IPS-11a (cell line): Measurements from ENCODE around the gene RERE.
"Not testable (repeated sequence)": the region's sequence is repeated elsewhere in the genome, so short reads cannot be mapped to it uniquely, and the experiment has no call there.

Experiments
- H3K4me3 ChIP-seq: one replicate; pipeline ENCODE4 v1.5.1; 2013; ENCODE audit warnings: low read depth, low read length, control low read depth

The RERE gene

DNA sequence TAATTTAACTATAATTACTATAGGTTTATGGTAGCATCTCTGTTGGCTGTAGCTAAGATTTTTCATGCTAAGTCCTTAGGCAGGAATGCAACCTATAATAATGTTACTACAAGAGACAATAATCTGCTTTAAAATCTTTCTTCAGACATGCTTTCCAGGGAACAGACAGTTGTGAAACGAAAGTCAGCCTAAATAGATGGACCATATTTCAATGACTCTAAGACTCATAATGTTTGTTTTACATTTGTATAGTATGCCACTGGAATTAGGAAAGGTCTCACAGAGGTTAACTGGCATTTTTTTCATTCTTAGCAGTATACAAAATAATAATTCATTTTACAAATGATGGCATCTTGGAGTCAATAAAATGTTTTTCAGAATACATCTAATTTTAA is 8.1 kb downstream of the RERE start:
- H3K4me3 ChIP-seq, result no peak overlapping the region

DNA sequence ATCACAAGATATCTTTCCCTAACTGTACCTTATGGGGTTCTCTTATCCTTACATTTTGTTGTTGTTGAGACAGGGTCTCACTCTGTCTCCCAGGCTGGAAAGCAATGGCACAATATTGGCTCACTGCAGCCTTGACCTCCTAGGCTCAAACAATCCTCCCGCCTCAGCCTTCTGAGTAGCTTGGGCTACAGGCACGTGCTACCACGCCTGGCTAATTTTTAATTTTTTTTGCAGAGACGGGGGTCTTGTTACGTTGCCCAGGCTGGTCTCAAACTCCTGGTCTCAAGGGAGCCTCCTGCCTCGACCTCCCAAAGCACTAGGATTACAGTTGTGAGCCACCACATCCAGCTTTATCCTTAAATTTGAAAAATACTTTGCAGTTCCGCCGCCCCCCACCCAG is 10.4 kb downstream of the RERE start:
- no peak overlapping the region for H3K4me3 ChIP-seq

DNA sequence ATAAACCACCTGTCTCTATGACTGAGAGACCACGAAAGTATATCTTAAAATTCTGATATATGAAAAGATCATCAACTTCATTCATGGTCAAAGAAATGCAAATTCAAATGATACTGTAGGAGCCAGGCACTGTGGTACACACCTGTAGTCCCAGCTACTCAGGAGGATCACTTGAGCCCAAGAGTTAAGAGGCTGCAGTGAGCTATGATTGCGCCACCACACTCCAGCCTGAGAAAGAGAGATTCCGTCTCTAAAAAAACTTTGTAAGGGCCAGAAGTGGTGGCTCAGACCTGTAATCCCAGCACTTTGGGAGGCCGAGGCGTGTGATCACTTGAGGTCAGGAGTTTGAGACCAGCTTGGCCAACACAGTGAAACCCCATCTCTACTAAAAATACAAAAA is 17.0 kb downstream of the RERE start:
- H3K4me3 ChIP-seq, result no peak overlapping the region

DNA sequence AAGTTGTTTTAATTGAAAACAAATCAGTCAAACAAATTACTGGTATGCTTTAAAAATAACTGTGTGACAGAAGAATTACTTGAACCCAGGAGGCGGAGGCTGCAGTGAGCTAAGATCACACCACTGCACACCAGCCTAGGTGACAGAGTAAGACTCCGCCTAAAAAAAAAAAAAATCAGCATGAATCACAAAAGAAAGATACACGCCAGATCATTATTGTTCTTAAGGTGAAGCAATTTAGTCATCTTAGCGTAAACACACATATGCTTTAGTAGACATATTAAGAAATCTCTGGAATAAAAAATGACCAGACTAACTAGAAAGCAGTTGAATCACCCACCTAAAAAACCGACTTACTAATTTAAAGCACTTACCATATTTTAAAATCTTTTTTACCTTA is 20.2 kb downstream of the RERE start:
- H3K4me3 ChIP-seq, result no peak overlapping the region

DNA sequence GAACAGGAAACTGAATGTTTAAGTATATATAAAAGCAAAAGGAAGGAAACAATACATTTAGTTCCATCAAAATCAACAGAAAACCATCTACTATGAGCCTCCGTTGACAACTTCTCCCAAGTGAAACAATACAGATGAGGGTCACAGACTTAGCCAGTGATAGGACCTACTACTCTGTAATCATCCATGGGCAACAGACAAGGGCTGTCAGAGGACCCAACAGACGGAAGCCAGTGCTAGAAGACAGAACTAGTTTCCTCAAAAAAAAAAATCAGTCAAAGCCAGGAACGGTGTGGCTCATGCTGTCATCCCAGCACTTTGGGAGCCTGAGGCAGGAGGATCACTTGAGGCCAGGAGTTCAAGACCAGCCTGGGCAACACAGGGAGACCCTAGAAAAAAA is 20.6 kb downstream of the RERE start:
- H3K4me3 ChIP-seq, result no peak overlapping the region

DNA sequence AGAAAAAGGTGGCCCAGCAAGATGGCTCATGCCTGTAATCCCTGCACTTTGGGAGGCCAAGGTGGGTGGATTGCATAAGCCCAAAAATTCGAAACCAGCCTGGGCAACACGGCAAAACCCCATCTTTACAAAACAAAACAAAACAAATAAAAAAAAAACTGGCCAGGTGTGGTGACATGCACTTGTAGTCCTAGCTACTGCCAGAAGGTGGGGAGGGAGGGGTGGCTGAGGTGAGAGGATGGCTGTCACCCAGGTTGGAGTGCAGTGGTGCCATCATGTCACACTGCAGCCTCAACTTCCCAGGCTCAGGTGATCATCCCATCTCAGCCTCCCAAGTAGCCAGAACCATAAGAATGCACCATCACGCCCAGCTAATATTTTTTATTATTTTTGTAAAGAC is 22.8 kb downstream of the RERE start:
- no peak overlapping the region for H3K4me3 ChIP-seq

DNA sequence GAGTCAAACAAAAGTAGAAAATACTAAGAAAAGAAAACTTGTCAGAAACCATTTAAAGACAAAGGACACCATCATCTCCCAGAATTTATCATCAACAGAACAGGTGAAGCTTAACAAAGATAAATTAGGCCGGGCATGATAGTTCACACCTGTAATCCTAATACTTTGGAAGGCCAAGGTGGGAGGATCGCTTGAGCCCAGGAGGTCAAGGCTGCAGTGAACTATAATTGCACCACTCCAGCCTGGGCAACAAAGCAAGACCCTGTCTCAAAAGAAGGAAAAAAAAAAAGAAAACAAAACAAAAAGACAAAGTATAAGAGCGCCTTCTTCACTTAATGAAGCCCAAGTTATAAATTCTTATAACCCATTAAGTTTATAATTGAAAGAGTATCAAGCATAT is 25.6 kb downstream of the RERE start:
- H3K4me3 ChIP-seq, result no peak overlapping the region

DNA sequence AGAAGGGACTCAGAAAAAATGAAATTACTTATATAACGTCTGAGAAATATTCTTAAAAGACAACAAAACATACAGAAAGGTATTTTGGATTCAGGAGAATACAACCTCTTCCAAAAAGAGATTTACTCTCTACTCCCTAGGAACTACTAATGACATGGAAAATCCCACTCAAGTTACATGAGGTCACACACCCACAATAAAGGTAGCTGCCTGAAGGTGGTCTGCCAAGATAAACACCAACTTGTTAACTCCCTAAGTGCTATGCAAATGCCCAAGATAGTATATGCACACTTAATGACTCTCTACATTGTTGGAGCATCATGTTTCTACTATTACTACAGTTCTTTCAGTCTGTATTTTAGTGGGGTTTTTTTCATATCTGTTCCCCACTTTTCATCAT is 26.5 kb downstream of the RERE start:
- no peak overlapping the region for H3K4me3 ChIP-seq

DNA sequence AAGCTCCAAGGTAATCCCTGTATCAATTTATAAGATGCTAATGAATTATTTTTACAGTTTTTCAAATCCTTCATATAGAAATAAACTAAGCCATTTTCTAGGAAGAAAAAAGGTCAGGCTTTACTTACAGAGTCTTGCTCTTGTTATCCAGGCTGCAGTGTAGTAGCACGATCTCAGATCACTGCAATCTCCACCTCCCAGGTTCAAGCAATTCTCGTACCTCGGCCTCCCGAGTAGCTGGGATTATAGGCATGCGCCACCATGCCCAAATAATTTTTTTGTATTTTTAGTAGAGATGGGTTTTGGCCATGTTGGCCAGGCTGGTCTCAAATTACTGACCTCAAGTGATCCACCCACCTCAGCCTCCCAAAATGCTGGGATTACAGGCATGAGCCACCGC is 27.0 kb downstream of the RERE start:
- H3K4me3 ChIP-seq, result no peak overlapping the region

DNA sequence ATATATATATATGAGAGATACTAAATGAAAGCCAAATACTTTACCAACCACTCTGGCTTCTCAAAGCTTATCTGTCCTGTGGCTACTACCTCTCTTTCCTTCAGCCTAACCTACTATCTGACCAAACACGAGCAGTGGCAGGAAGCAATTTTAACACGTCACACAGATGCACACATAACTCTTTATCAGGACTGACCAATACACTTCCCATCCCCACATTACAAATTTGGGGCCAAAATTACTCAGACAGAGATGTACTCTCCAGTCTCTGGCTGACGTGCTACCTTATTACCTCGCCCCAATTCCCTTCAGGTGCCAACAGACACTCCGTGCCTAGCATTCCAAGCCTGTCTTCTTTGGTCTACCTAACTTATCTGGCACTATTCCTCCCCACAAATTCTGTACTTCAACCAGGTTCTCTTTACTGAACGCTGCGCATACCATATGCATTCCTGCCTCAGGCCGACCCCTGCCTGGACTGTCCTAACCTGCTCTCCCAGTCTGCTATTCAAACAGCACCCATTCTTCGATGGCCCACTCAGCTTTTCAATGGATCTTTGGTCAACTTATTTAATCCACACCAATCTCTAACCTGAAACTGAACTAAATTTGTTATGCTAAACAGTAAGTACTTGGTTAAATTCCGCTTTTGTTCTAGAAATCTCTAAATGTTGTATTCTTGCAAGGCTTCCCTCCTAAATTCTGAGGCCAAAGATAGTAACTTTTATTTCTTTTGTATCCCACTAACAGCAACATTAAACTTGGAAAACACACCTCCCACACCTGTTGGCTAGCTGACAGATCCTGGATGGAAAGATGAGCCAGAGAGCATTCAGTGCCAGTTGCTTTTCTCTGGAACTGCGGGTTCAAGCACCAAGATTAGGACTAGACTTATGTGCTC is 27.9 kb downstream of the RERE start:
- no peak overlapping the region for H3K4me3 ChIP-seq

DNA sequence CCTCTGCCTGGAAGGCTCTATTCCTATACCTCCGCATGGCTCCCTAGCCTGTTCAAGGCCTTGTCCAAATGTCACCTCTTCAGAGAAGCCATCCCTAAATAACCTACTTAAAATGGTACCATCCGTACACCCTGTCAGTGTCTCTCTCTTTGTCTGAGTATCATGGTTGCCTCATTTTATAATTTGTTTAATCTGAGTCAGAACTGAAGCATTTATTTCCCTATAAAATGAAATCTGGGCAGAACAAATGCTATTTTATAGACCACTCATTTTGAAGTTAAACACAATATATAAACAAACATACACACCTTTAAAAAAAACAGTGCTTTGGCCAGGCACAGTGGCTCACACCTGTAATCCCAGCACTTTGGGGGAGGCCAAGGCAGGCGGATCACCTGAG is 30.2 kb downstream of the RERE start:
- no peak overlapping the region for H3K4me3 ChIP-seq

DNA sequence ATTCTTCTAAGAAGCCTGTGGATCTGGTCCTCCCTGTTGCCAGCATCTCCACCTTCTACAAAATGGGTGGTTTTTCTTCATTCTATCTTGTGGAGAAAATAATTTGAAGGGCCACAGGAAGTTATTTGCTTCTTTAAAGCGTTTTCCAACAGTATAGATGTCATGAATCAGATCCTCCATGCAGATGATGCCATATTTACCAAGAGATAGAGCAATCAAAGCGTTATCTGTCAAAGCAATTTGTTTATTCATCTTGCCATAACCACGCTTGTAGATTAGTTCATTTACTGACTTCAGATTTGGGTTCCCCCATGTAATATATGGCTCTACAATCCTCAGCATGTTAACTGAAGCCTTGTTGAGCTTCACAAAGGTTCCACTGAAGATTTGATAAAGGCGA is 31.2 kb downstream of the RERE start:
- H3K4me3 ChIP-seq, result not testable (repeated sequence)

DNA sequence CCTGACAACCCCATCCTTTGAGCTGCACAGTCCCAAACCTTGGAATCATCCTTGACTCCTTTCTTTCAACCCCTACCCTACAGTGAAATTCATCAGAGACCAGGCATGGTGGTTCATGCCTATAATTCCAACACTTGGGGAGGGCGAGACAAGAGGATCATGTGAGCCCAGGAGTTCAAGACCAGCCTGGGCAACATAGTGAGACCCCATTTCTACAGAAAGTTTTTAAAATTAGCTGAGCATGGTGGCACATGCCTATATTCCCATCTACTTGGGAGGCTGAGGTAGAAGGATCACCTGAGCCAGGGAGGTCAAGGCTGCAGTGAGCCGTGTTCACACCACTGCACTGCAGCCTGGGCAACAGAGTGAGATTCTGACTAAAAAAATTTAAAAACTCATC is 34.5 kb downstream of the RERE start:
- no peak overlapping the region for H3K4me3 ChIP-seq

DNA sequence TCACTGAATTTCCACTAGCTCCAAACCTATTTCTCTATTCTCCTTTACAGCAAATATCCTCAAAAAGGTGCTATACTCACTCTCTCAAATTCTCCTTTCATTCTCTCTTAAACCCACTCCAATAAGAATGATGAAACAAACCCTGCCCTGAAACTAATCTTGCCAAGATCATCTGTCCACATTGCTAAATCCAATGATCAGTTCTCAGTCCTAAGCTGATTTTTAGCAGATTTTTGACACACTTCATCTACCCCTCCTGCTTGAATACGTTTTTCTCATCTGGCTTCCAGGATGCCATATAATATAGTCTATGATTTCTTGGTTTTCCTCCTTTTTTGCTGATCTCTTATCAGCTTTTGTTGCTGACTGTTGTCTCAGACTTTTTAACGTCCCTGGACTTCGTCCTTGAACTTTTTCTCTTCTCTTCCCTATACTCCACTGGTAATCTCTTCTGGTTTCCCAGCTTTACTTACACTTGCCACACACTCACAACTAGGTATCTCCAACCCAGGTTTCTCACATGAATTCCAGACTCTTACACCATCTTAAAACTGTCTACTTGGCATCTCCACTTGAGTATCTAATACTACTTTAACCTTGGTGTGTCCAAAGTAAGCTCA is 35.3 kb downstream of the RERE start:
- no peak overlapping the region for H3K4me3 ChIP-seq

DNA sequence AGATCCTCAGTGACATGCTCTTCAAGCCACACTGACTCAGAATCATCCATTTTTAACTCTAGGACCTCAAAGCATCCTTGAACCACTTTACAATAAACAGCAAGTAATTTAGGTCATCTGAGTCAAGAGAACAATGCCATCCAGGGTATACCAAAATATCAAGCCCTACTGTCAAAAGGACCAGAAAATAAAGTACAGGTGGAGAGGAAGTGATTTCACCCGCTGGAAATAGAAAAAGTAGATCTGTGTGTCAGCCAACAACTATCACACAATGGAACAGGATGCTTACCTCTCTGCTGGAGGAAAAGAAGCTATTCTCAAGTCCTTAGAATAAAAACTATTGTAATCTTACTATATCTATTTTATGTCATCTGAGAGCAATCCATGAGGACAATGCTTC is 37.0 kb downstream of the RERE start:
- H3K4me3 ChIP-seq, result no peak overlapping the region

DNA sequence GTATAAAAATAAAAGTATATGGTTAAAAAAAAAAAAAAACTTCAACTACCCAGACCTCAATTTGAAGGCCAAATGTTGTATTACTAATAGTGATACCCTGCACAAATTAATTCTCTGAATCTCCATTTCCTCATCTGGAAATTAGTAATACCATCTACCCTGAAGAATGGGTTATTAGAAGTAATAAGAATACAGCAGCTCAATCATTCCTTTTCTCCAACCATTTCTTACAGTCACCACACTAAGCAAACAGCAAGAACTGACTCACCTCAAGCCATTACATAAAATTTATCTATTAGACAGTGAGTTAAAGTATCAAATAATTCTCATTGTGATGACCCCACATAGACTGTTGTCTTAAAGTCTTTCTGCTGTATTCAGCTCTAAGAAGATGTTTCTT is 39.6 kb downstream of the RERE start:
- no peak overlapping the region for H3K4me3 ChIP-seq

DNA sequence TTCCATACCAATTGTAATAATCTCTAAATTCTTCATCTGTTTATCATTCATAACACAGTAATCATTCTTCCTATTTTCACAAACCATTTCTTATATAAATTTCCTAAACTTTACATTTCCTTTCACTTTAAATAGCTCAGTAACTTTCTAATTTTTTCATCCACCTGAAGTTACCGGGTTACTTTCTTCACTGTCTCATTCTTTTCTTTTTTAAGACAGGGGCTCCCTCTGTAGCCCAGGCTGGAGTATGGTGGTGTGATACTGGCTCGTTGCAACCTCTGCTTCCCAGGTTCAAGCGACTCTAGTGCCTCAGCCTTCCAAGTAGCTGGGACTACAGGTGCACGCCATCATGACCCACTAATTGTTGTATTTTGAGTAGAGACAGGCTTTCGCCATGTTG is 41.3 kb downstream of the RERE start:
- no peak overlapping the region for H3K4me3 ChIP-seq

DNA sequence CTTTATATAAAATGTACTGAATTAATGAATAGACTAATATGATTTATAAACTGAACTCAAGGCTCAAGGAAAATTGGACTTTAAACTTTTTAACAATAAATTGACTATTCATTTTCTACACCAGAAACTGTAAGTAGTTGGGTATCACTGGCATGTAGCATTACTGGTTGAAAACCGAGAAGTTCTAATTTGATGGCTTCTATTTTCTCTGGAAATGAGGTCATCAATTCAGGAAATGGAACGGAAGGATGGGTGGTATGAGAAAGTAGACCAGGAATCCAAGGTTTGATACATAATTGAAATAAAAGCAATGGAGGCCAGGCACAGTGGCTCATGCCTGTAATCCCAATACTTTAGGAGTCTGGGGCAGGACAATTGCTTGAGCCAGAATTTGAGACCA is 50.4 kb downstream of the RERE start:
- H3K4me3 ChIP-seq, result no peak overlapping the region

DNA sequence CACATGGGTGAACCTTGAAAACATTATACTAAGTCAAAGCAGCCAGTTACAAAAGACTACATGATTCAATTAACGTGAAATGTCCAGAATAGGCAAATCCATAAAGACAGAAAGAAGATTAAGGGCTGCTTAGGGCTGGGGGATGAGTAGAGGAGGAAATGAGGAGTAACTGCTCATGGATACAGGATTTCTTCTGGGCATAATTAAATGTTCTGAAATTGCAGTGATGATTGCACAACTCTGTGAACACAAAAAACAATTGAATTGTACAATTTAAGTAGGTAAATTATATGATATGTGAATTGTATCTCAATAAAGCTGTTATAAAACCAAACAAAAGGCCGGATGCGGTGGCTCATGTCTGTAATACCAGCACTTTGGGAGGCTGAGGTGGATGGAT is 52.2 kb downstream of the RERE start:
- no peak overlapping the region for H3K4me3 ChIP-seq

DNA sequence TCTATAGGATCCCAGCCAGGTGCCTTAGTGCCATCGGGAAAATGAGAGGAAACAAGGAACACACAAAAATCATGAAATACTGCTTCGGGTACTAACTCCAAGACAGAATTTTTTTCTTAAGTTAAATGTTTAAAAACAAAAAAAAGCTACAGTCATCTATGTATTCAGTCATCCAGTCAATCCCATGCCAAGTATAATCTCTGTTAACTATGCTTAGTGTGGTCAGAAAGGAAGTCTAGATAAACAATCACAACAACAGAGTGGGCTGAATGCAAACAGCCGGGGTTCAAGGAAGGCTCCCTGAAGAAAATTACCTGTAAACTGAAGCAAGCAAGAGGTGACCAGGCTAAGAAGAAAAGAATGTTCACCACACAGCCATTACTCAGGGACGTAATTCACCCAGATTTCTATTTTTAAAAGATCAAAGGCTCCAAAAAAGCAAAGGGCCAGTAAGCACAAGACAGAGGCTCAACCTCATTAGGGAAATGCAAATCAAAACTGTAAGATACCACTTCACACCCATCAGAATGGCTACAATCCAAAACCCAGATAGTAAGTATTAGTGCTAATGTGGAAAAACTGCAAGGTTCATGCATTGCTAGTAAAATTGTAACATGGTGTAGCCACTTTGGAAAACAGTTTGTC is 53.0 kb downstream of the RERE start:
- H3K4me3 ChIP-seq, result no peak overlapping the region

DNA sequence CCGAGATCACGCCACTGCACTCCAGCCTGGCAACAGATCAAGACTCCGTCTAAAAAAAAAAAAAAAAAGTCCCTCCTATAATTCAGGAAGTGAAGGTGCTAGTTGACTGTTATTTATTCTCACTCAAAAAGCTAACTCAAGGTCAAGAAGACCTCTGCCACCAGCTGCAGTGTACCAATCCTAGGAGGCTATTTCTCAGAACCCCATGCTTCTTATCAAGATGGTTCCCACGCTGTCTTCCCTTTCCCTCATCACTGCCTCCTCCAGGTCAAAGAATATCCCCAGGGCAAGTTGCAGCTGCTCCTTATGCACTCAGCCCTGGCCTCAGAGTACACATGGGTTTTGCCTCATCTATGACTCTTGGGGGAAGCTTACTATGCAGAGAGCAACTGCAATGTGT is 53.6 kb downstream of the RERE start:
- H3K4me3 ChIP-seq, result no peak overlapping the region

DNA sequence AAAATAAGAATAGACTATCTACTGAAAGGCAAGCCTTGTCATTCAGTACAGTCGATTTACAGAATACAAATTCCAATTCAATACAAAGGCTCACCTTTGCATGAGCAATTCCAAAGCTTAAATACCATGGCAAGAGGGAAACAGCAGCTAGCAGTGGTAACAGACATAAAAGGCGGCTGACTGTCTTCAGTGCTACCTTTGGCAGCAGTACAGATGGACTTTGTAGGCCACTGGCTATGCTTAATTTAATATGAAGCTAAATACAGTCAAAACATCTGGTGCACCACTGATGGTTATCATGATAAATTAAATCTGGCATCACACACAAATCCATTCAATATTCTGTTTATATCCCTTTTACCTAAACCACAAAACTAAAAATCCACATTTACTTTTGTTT is 62.4 kb downstream of the RERE start:
- no peak overlapping the region for H3K4me3 ChIP-seq
